Loucy (cell line): ENCODE data around the gene TSPAN8.

Experiments used
- H2AFZ ChIP-seq: fragments of 200-600 bp; sonication (generic); 2 replicates; pipeline ENCODE4 v1.6.0; 2016; ENCODE audit warnings: antibody characterized with exemption, mild to moderate bottlenecking, low read length, moderate library complexity
- H3F3A ChIP-seq: fragments of 200-600 bp; 2 replicates; pipeline ENCODE4 v1.6.0; 2016; ENCODE audit warnings: antibody characterized with exemption, low read depth, mild to moderate bottlenecking
- H3K27me3 ChIP-seq: fragments of 200-600 bp; sonication (generic); 2 replicates; pipeline ENCODE4 v1.6.1; 2014; ENCODE audit warnings: low read length, mild to moderate bottlenecking; ENCODE audit not compliant: insufficient read depth, poor library complexity, severe bottlenecking
- H3K36me3 ChIP-seq: fragments of 200-600 bp; sonication (generic); 2 replicates; pipeline ENCODE4 v1.6.1; 2016; ENCODE audit warnings: low read length; ENCODE audit not compliant: insufficient read depth
- H3K4me1 ChIP-seq: fragments of 200-600 bp; sonication (generic); 2 replicates; pipeline ENCODE4 v1.5.1; 2014; ENCODE audit warnings: low read length, mild to moderate bottlenecking; ENCODE audit not compliant: insufficient read depth, poor library complexity, severe bottlenecking
- H3K4me2 ChIP-seq: fragments of 200-600 bp; sonication (generic); 2 replicates; pipeline ENCODE4 v1.6.0; 2014; ENCODE audit warnings: antibody characterized with exemption, low read length, low read depth, mild to moderate bottlenecking; ENCODE audit not compliant: poor library complexity, severe bottlenecking
- H3K4me3 ChIP-seq: fragments of 200-600 bp; sonication (generic); 2 replicates; pipeline ENCODE4 v1.5.1; 2014; ENCODE audit warnings: low read length, mild to moderate bottlenecking, mixed read lengths; ENCODE audit not compliant: poor library complexity, severe bottlenecking
- H3K79me2 ChIP-seq: fragments of 200-600 bp; sonication (generic); 2 replicates; pipeline ENCODE4 v1.6.1; 2014; ENCODE audit warnings: low read length; ENCODE audit not compliant: insufficient read depth
- H3K9ac ChIP-seq: fragments of 200-600 bp; sonication (generic); 2 replicates; pipeline ENCODE4 v1.6.0; 2014; ENCODE audit warnings: mild to moderate bottlenecking, low read depth, low read length, moderate library complexity; ENCODE audit not compliant: poor library complexity, severe bottlenecking
- H3K9me2 ChIP-seq: fragments of 200-600 bp; sonication (generic); replicated peaks from 2 replicates; pipeline ENCODE4 v1.6.1; 2016; ENCODE audit warnings: low read depth, low read length, mixed read lengths
- H3K9me3 ChIP-seq: fragments of 200-600 bp; sonication (generic); 2 replicates; pipeline ENCODE4 v1.6.1; 2014; ENCODE audit warnings: mild to moderate bottlenecking, antibody characterized with exemption, low read length, low read depth; ENCODE audit not compliant: insufficient read depth
- H4K20me1 ChIP-seq: fragments of 200-600 bp; sonication (generic); 2 replicates; pipeline ENCODE4 v1.6.0; 2014; ENCODE audit warnings: antibody characterized with exemption, low read length, mild to moderate bottlenecking; ENCODE audit not compliant: insufficient read depth, poor library complexity, severe bottlenecking
- EZH2phosphoT487 ChIP-seq: fragments of 200-600 bp; IDR thresholded peaks from 2 replicates; pipeline ENCODE4 v1.6.1; 2018; ENCODE audit warnings: antibody characterized with exemption, mild to moderate bottlenecking, moderate library complexity, borderline replicate concordance
- TF ChIP-seq, protein P1 (sequence below): fragments of 200-600 bp; sonication (generic); conservative IDR thresholded peaks from 2 replicates; pipeline ENCODE4 v1.5.1; 2014; ENCODE audit warnings: mild to moderate bottlenecking, antibody characterized with exemption, low read length

Gene TSPAN8

DNA sequence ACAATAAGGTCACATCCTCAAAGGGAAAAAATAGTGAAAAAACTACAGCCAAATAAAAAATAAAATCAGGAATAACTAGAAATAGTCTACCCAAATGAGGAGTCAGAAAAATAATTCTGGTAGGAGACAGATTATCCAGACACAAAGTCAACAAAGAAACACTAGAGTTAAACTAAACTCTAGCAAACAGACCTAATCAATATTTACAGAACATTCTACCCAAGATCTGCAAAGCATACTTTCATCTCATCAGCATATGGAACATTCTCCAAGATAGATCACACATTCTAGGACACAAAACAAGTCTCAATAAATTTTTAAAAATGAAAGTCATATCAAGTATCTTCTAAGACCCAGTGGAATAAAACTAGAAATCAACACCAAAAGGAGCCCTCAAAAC lies 20.4 kb upstream of the TSPAN8 start:
- Histone ChIP-seq H3K27me3 (no peaks in the 10 kb centered on the region), H4K20me1 (no peaks in the 10 kb centered on the region), H3K9ac (no peak overlapping the region), H3K79me2 (no peaks in the 10 kb centered on the region), H3K9me3 (no peaks in the 10 kb centered on the region), H3K4me3 (no peak overlapping the region), H3K4me1 (no peaks in the 10 kb centered on the region), H3K36me3 (no peaks in the 10 kb centered on the region), H3K4me2 (no peak overlapping the region), H3K9me2 (no peaks in the 10 kb centered on the region), H2AFZ (no peak overlapping the region), H3F3A (no peaks in the 10 kb centered on the region)
- TF ChIP-seq, protein P1, sequence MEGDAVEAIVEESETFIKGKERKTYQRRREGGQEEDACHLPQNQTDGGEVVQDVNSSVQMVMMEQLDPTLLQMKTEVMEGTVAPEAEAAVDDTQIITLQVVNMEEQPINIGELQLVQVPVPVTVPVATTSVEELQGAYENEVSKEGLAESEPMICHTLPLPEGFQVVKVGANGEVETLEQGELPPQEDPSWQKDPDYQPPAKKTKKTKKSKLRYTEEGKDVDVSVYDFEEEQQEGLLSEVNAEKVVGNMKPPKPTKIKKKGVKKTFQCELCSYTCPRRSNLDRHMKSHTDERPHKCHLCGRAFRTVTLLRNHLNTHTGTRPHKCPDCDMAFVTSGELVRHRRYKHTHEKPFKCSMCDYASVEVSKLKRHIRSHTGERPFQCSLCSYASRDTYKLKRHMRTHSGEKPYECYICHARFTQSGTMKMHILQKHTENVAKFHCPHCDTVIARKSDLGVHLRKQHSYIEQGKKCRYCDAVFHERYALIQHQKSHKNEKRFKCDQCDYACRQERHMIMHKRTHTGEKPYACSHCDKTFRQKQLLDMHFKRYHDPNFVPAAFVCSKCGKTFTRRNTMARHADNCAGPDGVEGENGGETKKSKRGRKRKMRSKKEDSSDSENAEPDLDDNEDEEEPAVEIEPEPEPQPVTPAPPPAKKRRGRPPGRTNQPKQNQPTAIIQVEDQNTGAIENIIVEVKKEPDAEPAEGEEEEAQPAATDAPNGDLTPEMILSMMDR = no peak
- TF ChIP-seq EZH2phosphoT487 = no peak

DNA sequence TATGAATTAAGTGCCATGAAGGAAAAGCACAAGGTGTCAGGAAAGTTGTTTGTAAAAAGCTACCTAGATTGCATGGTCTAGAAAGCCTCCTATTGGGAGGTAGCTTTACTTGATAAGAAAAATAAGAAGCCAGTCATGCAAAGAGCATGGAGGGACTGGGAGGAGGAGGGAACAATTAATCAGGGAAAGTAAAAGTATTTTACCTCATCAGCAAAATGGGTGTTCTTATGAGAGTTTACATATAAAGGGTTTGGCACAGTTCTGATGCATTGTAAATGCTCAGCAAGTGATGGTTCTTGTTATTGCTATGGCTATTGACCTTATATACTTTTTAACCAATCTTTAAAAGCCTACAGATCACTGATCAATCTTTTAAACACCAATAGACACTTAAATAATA lies 17.0 kb upstream of the TSPAN8 start:
- Histone ChIP-seq H4K20me1 (no peaks in the 10 kb centered on the region), H3K4me1 (no peaks in the 10 kb centered on the region), H3K9me3 (no peaks in the 10 kb centered on the region), H3K9me2 (no peaks in the 10 kb centered on the region), H3K36me3 (no peaks in the 10 kb centered on the region), H3K9ac (no peak overlapping the region), H3F3A (no peaks in the 10 kb centered on the region), H3K4me3 (no peak overlapping the region), H3K27me3 (no peaks in the 10 kb centered on the region), H3K79me2 (no peaks in the 10 kb centered on the region), H3K4me2 (no peak overlapping the region), H2AFZ (no peak overlapping the region)
- TF ChIP-seq, protein P1 = no peak
- no peak for TF ChIP-seq EZH2phosphoT487

DNA sequence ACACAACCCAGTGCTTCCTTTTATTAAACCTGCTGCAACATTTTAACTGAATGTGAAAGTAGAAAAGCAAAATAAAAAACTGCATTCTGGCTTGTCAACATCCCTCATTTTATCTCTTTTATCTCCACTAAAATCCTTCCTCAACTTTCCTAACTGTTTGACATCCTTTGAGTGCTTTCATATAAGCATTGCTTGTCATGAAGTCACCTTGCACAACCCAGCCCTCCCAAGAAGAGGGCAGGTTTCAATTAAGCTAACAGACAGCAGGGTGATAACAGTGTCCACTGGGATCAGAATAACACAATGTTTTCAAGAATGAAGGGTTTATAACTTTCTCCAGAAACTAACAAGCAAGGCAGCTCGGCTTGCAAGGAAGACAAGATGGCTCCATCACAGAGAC lies 16.3 kb upstream of the TSPAN8 start:
- Histone ChIP-seq H3F3A (no peaks in the 10 kb centered on the region), H3K4me2 (no peak overlapping the region), H3K79me2 (no peaks in the 10 kb centered on the region), H3K27me3 (no peaks in the 10 kb centered on the region), H2AFZ (no peak overlapping the region; the same call in 1 of the 2 replicates), H3K9me3 (no peaks in the 10 kb centered on the region), H3K4me3 (no peak overlapping the region), H3K36me3 (no peaks in the 10 kb centered on the region), H3K4me1 (peaks cover 3% of the 10 kb centered on the region), H3K9ac (no peak overlapping the region), H3K9me2 (no peaks in the 10 kb centered on the region), H4K20me1 (no peaks in the 10 kb centered on the region)
- TF ChIP-seq EZH2phosphoT487 = no peak
- TF ChIP-seq, protein P1 = no peak
